Pulmonary artery endothelial cell (primary cell): ENCODE data around the gene KBTBD13. TPM values are rescaled to one million over a fixed set of nuclear protein-coding genes. Genes with fewer than 3 reads are reported as not detected.

Experiments used
- DNase-seq: peaks from one replicate; pipeline ENCODE4 v3.0.0-alpha.2; 2011; ENCODE audit warnings: low read depth, low spot score
- total RNA-seq: library from RNA; depleted of rRNA; stranded (reverse); fragments of >200 nt; gene quantifications from 2 replicates; pipeline ENCODE4 v1.2.3, GENCODE V29; 2014

KBTBD13 gene
- total RNA-seq, 1 donor from 2014 or later = not detected

DNA sequence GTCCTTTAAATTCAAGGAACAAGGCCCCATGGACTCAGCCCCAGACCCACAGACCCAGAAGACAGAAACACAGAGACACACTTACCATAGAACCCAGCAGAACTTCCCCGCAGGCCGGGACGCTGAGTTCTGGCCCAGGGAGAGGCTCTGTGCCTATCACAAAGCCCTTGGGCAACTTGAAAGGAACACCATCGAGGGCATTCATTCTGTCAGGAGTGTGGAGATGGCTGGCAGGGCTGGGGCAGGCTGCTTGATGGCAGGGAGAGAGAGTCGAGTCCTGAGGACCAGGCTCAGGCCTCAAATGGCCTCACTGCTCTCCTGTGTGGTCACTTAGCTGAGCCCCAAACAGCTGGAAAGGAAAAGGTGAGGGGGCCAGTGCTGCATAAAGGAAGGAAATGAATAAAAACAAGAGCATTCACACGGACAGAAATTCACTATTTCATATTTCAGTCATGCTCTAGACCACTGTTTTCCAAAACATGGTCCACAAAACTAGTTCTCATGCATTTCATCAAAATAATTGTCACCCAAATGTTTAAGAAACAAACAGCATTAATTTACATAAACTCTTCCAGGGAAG lies 29.6 kb downstream of the KBTBD13 start:
- DNase-seq = no peak

DNA sequence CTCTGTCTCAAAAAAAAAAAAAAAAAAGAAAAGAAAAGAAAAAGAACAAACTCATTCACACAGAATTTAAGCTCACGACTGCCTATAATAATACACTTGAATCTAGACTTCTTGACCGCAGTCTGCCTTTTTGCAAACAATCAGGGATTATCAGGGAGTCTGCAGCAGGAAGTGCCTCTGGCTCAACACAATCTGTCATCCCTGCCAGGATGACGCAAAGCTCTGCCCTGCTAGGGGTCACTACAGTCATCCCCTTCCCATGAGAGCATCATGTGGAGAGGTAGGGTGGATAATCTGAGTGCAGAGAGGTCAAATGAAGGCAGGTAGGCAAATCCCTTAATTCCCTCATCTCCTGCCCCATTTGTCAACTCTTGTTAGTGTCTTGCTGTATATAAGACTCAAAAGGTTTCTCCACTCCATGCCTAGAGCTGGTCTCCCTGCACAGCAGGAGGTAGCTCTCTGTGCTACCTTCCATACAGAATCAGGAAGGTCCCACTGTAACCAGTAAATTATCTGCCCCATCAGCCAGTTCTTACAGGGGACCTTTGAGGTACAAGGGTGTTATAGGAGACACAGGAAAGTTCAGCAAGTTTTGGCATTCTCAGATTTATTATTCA lies 34.2 kb downstream of the KBTBD13 start:
- peak; percentile 88 for DNase-seq

DNA sequence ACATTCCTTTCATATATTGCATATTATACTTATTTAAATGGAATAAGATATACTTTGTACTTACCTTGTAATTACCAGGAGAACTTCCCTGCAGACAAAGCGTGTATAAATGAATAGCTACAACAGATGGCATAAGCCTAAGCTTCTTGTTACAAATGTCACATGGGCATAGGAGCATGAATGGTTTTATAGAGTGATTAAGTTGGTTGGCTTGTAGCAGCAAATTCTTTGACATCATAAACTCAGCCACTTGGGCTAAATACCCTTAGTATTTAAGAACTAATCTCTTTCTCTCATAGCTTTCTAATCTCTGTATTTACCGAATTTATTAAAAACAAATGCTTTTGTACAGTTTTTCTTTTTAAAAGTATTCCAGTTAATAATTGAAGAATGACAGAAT lies 38.5 kb downstream of the KBTBD13 start, which contains the start of gene UBAP1L:
TSS of gene UBAP1L (minus strand) at position 115 of the 400 bp plus-strand sequence. CDS start 8,985 bp downstream, outside the sequence.
- no peak for DNase-seq

DNA sequence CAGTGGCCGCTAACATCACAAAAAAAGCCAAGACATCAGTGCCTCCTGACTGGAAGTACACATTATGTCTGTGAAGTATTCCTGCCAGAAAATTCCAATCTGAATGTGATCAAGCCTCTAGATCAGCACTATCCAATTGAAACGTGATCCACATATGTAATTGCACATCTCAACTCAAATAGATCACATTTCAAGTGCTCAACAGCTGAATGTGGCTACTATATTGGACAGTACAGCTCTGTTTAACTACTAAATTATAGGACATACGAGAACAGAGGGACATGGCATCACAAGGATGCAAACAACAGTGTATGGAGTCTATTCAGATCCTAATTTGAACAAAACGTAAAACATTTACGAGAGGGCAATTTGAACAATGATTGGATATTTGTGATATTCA lies 39.0 kb downstream of the KBTBD13 start:
- DNase-seq = no peak

Other genes starting within 250 kb of the KBTBD13 start
- gene PLEKHO2, start 234.8 kb upstream of the KBTBD13 start, total RNA-seq = 27.4 and 30.0 TPM in 2 replicates
- gene ANKDD1A, start 164.8 kb upstream of the KBTBD13 start, total RNA-seq = 2.1 and 4.7 TPM in 2 replicates
- 66.3 and 78.7 TPM in 2 replicates for gene SPG21, start 86.8 kb upstream of the KBTBD13 start, total RNA-seq
- gene MTFMT, start 47.1 kb upstream of the KBTBD13 start, total RNA-seq = 14.6 and 16.1 TPM in 2 replicates
- gene SLC51B, start 31.4 kb upstream of the KBTBD13 start, total RNA-seq = not detected in 2 replicates
- gene RASL12, start 8.8 kb upstream of the KBTBD13 start, total RNA-seq = not detected in 2 replicates
- gene UBAP1L, start 38.5 kb downstream of the KBTBD13 start, total RNA-seq = 0.40 and 1.1 TPM in 2 replicates
- 16.6 and 17.3 TPM in 2 replicates for gene PDCD7, start 57.1 kb downstream of the KBTBD13 start, total RNA-seq
- gene CLPX, start 108.6 kb downstream of the KBTBD13 start, total RNA-seq = 45.5 and 48.4 TPM in 2 replicates
- gene CILP, start 134.7 kb downstream of the KBTBD13 start, total RNA-seq = not detected in 2 replicates
- gene PARP16, start 210.1 kb downstream of the KBTBD13 start, total RNA-seq = 1.8 and 2.1 TPM in 2 replicates
- not detected in 2 replicates for gene RNU5A-1, start 219.3 kb downstream of the KBTBD13 start, total RNA-seq
- gene RNU5B-1, start 227.9 kb downstream of the KBTBD13 start, total RNA-seq = not detected in 2 replicates